GM21619 (cell line): ENCODE measurements around the gene GPR55.

Source experiments
- ATAC-seq: cut with Tn5 transposase; IDR thresholded peaks from one replicate; pipeline ENCODE4 v1.9.1; 2021; ENCODE audit not compliant: unreplicated experiment

Gene GPR55

DNA sequence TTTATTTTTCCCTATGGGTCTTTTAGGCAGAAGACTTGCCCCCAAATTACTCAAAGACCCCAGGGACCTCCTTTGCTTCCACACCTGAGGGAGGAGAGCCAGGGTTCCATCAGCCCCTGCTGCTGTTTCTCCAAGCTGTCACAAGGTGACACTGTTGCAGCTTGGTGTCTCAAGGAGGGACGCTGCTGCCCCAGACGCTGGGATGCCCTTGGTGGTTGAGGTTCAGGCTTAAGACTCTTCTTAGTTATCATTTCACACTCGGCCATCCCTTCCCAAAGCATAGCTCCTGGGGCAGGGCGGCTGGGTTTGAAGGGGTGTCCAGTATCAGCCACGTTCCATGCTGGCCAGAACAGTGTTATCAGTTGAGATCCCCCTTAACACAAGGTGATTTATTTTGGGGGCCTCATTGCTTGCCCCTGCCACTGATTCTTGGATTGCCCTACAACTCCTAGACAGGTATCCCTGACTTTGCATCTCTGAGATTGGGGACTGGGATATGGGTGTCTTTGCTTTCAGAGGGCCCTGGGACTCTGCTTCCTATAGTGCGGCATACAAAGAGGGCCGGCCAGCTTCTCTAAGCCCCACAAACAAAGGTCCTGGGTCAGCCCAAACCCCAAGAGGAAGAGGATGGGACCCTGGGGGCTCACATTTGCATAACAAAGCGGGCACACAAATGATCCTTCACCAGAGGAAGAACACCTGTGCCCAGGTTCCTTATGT, 22.7 kb downstream of the GPR55 start:
- peak; percentile 68 for ATAC-seq

DNA sequence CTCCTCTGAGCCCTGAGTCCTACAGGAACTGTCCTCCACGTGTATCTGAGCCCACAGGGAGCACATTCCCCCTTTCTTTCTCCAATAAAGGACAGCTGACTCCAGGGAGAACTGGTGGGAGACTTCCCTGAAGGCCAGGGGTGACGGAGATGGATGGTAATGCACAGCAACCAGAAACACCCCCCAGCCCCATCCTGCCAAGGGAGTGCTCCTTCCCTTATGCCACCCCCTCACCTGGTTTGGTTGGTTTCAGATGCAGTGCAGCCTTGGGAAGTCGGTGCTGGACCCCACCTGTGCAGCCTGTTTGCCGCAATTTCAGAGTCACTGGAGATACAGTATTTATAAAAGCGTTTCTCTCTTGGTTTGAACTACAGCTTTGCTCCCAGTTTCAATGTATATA, 24.0 kb downstream of the GPR55 start:
- no peak for ATAC-seq

DNA sequence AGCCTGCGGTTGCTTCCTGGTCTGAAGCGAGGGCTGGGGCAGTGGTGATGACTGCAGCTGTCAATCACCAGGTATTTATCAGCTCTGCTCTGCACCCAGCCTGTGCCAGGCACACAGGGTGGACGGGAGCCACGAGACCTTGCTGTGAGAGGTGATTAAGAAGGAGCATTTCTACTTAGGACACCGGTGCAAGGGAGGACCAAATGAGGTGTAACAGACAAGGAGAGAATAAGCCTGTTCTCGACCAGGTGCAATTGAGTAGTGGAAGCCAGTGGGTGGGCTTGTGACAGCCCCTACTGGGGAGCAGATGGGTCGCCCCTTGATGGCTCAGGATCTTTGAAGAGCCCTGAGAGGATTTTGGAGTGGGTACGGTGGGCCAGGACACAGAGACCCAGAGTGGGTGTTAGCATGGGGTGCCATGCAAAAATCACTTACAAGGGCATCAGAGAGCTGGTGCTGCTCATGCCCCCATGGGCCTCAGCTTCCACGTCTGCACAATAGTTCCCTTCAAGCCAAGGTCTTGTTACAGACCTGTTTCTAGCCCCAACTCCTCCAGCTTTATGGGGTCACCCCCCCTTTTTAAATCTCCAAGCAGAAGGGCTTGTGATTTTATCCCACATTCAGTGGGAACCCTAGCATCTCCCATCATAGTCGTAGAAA, 24.6 kb downstream of the GPR55 start:
- ATAC-seq: no peak

DNA sequence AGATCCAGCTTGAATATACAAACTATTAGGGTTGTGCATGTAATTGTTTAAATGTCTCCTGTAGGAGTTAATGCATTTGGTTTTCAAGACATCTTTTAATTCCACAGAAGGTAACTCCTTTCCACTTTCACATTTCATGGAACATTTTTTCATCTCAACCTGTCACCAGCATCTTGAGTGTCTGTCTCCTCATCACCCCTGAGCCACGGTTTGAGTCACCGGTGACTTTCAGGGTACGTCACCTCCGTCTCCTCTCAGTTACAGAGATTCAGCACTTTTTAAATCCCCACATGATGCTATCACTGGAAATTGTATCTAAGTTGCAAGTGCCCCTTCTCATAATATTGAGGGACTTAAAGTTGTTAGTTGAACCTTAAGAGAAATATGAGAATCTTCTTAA, 25.3 kb downstream of the GPR55 start:
- ATAC-seq: no peak

DNA sequence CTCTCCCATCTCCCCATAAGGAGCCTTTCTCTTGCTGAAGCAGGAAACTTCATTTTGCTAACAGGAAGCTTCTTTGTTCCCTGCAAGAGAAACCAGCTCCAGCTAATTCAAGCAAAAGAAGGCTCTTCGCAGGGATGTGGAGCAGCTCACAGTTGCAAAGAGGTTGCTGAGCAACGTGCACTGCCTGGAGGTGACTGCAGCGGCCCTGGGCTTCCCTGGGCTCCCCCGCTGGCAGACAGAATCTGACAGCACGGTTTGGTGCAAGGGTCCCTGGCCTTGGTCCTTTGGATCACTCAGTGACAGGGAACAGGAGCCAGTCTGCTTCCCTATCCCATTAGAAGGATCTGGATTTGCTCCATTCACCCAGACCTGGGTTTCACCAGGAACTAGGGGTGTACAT, 25.8 kb downstream of the GPR55 start:
- ATAC-seq: no peak

DNA sequence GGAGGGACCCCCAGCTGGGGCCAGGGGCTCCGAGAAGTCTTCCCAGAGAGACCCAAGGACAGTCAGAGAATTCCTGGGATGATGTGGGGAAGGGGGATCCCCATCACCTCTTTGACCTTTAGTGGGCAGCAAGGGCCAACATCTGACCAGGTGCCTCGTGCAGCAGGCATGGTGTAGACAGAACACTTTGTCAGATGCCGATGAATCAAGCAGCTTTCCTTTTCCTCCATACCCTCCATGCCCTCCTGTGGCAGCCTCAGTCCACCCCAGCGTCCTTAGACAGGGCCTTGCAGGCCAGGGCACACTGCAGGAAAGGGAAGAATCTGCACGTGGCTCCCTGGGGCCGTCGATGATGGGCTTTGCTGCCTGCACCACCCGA, 26.3 kb downstream of the GPR55 start:
- ATAC-seq: no peak

DNA sequence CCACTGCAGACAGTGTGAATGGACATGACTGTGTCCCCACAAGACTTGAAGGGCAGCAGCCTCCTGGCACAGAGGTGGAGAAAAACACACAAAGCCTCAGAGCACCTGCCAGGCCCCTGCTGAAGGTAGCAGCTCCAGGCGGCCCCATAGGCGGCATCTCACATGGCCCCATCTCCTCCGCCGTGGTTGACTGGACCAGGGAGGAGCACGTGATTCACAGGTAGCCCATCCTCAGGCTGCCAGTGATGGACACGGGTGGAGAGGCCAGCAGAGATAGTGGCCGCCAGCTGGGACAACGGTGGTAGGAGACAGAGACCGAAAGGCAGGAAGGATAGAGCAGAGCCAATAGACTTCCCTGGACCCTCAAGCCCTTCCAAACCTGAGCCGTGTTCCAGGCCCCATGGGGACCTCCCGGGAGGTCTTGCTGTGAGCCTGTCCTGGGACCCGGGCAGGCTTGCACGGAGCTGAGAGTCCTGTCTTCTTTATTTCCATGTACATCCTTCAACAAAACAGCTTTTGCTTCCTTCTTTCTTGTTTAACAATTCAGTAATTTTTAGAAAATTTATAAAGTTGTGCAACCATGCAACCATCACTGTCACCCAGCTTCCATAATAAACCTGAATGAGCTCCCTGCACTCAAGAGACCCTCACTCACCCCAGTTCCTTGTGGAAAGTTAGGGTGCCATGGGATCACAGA, 26.9 kb downstream of the GPR55 start:
- no peak for ATAC-seq

DNA sequence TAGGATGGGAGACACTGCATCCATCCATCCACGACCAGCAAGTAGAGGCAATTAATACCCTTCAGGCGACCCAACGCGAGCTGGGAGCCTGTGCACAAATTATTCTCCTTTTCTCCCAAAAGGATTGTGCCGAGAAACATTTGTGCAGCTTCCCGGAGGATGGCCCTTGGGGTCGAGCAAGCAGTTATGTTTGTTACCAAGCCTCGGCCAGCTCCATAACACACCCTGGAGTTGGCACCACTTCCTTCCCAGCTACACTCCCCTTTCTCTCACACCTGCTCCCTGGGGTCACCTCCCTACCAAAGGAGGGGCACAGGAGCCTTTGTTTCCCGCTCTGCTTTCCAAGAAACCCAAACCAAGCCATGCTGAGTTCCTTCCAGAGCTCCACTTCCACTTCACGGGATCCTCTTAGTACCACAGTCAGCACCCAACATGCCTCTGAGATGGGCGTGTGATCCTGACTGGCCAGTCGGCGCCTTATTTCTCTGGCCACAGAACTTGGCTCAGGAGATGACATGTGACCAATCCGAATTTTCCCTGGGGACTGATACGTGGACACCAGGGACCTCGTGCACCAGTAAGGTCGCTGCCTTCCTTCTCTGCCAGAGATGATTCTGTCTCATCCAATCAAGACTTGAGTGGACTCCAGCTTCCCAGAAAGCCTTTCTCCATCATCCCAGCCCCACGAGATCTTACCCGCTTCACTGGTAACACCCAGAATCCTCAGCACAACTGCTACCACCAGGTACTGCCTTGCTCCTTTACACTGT, 28.5 kb downstream of the GPR55 start:
- no peak for ATAC-seq

DNA sequence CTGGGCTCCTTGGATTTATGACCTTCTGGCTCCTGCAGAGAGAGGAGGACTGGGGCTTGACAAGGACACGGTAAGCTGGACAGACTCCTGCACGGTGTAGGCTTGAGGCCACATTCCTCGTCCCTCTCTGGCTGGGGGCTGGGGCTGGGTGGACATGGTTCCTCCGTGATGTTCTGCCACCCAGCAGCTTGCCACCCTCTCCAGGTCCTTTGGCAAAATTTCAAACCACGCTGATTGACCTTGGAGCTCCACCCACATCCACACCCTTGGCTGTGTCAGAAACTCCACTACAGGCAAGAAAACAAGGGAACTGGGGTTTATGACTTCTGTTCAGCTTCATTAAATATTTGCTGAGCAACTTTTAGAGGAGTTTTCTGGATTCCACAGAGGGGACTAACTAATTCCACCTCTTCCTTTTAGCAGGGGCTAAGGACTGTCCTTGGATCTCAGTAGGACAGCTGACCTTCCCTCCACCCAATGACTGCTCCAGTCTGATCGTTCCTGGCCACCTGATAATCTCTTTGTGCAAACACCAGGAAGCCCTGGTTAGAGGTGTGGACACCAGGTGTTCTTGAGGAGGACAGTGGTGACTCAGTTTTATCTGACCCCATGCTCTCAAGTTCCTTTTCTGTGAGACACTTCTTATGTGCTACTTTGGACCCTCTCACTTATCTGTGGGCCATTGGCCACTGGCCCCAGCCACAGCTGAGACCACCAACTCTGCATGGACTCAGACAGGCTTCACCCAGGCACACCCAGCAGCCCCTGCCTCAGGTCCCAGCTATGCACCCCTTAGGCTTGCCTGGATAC, 29.3 kb downstream of the GPR55 start:
- no peak for ATAC-seq

DNA sequence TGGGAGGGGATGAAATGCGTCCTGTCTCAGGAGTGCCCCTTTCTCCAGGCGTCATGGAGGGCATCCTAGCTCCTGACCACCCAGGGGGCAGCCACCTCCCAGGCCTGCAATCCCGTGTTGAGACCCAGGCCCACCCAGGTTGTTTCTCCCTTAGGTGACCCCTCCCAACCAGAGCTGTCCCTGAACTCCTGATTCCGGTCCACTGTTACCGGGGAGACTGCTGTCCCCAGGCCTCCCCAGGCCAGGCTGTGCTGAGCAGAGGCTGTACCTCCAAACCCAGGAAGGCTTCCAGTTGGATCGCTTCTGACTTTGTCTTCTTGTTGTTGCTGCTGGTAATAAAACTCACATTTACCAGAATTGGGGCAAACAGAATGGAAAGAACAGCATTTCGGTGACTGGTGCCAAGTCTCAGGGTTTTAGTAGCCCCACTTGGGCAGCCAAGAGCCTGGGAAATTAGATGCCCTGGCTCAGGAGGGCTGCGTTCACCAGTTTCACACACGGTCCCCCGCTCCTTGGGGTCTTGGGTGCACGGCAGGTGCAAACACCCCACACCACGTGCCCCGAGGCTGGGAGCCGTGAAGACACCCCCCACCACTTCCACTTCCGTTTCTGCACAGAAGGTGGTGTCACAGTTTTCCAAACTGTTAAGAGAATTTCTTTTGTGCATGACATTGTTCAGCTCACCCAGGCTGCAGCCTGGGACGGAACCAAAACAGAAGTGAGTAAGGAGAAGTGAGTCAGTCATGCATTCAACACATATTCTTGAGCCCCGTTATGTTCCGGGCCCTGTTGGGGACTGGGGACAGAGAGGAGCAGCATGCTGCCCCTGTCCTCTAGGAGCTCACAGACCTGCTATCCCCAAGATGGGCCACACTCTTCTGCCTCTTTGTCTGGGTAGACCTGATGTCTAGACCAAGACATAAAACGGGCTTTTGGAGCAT, 30.9 kb downstream of the GPR55 start:
- ATAC-seq: peak; percentile 47

DNA sequence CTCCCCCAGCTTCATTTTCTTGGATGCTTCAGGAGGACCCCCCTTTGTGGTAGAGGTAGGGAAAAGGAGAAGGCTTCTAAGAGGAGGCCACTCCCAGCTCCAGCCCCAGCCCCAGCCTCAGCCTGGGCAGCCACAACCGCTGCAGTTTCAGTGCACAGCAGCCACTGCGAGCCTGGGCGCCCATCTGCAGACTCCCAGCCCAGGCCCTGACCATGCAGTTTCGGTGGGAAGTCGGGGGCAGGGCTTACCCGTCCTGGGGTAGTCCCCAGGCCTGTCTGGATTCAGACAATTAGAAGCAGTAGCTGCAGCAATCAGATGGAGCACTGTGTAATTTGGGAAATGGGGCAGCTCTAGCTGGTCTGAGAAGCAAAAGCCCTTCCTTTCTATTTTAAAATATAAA, 31.7 kb downstream of the GPR55 start:
- ATAC-seq: peak; percentile 67

DNA sequence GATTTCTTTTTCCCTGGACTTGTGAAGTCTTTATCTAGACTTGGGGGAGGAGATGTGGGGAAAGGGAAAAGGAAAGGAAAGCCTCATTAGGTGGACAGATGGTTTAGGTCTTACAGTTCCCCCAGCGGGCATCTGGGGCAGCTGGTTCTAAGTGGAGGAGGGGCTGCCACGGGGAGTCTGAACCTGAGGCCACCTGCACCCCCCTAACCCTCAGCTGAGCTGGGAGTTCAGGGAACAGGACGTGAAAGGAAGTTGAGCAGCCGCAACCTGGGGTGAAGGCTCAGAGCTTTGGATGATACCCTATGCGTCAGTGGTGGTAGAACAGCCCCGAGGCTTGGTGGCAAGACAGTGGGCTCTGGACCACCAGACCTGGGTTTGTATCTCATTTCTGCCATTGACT, 33.5 kb downstream of the GPR55 start:
- no peak for ATAC-seq

DNA sequence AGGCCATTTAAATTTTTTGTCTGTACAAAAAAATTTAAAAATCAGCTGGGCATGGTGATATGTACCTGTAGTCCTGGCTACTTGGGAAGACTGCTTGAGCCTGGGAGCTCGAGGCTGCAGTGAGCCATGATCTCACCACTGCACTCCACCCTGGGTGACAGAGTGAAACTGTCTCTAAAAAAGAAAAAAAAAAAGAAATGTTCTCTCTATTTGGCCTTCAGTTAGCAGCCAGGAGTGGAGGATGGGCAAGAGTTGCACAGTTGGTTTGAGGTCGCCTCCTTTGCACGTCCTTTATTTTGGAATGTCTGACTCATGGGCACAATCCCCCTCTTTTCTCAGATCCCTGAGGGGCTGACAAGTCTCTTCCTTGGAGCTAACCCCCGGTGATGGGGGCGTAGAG, 34.0 kb downstream of the GPR55 start:
- ATAC-seq: no peak

DNA sequence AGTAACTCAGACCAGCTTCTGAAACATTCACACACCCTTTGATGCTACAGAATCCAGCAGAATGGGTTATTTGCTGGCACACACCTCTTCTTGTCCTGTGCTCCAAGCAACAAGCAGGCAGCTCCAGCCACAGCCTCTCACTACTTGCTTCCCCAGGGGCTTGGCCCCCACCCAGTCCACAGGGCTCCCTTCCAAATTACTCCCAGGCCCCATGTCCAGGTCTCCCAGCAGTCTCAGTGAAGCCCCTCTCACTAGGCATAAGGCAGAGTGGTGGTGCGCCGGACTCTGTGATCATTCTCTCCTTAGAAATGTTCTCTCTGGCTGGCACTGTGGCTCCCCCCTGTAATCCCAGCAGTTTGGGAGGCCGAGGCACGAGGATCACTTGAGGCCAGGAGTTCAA, 34.4 kb downstream of the GPR55 start:
- no peak for ATAC-seq

DNA sequence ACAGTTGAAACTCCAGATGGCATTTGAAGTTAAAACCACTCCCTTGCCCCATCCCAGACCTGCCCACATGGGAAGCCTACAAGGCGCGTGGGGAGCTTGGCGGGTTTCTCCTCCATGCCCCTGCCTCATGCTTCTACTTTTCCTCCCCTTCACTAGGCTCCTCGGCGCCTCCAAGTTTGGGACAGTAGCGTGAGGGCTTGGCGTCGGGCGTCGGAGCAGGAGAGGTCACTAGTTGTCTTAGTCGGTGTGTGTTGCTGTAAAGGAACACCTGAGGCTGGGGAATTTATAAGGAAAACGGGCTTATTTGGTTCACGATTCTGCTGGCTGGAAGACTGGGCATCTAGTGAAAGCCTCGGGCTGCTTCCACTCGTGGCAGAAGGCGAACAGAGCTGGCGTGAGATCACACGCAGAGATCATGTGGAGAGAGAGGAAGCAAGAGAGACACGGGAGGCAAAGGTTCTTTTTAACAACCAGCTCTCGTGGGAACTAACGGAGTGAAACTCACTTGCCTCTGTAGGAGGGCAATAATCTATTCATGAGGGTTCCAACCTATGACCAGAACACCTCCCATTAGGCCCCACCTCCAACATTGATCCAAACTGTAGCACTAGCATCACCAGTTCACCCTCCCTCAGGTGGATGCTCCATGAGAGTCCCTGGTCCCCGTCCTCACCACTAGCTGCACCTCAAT, 35.0 kb downstream of the GPR55 start:
- ATAC-seq: no peak

DNA sequence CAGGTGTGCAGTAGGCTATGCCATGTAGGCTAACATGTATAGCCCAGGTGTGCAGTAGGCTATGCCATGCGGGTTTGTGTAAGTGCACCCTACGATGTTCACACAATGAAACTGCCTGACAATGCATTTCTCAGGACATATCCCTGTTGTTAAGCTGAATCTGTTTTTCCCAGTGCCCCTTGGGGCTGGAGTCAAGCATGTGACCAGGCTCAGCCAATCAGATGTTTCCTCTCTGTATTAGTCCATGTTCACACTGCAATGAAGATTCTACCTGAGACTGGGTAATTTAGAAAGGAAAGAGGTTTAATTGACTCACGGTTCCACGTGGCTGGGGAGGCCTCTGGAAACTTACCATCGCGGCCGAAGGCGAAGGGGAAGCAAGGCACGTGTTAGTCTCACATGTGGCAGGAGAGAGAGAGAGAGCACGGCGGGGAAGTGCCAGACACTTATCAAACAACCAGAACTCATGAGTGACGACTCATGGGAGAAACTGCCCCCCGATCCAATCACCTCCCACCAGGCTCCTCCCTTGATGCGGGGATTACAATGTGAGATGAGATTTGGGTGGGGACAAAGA, 36.1 kb downstream of the GPR55 start:
- no peak for ATAC-seq

DNA sequence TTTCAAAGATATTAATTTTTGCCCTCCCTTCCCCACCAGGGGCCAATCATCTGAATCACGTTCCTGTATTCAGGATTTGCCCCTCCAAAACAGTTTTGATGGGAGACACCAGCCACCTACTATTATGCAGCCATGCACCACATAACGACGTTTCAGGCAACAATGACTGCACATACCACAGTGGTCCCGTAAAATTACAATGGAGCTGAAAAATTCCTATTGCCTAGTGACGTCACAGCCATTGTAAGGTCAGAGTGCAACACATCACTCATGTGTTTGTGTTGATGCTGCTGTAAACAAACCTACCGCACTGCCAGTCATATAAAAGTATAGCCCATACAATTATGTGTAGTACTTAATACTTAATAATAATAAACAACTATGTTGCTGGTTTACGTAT, 37.7 kb downstream of the GPR55 start:
- ATAC-seq: no peak

DNA sequence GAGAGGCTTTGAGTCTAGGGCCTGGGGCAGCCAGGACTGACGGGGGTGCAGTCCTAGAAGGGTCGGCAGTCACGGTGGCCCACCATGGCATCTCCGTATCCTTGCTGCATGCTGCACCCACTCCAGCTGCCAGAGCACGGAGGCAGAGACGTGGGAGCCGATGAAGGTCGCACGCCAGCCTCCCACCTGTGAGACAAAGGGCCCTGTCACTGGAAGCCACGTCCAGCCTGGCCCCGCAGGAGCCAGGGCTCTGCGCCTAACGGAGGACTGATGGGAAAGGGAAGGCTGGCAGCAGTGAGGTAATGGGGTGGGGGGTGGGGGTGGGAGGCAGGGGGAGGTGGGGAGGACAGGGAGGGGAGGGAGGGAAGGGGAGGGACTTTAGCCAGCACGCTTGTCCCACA, 38.4 kb downstream of the GPR55 start:
- ATAC-seq: no peak

DNA sequence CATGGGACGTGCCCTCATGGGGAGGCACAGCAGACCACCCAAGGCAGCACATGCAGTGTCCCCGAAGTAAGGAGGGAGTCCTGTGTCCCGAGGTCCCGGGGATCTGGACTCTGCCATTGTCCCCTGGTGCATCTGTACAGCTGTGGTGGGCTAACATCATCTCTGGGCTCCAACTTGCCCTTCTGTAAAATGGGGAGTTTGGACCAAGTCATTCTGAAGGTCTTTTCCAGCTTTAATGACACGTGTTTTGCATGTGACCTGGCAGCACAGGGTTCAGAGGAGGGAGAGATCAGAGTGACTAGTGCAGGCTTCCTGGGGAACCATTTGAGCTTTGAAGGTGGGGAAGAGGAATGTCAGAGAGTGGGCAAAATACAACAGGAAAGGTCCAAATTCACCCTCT, 38.8 kb downstream of the GPR55 start:
- no peak for ATAC-seq
